Kidney tubule cell (primary cell): ENCODE results near the gene HHATL.
A peak's percentile ranks its signal among the peaks of the same experiment; 100 is the strongest.
"Not testable (repeated sequence)": the region's sequence is repeated elsewhere in the genome, so short reads cannot be mapped to it uniquely, and the experiment has no call there.

Experiments used
- DNase-seq: peaks from one replicate; pipeline ENCODE4 v3.0.0-alpha.2; 2018; ENCODE audit warnings: low spot score

HHATL gene

DNA sequence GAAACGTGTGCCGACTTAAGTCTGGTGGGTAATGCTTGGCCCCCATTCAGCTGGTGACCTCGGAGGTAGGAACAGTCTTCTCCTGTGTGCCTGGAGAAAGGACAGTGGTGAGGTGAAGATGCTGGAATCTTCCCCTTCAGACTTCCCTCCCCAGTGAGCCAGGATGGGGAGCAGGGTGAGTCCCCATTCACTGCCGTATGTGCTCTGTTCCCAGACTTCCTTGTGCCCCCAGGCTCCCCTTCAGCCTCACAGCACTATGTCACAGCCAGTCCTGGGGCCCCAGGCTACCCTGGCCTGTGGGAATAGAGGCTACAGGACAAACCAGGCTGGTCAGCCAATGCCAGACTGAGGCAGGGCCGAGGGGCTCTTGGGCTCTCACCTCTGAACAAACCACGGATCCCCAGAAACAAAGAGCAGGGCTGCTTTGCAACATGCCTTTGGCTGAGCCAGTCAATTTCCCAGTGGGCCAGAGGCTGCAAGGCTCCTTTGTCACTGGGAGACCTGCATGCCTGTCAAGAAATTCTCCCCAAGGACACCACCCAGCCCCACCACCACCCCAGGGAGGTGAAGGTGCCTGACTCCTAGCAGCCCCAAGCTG is 31.8 kb upstream of the HHATL start:
- DNase-seq, result no peak

DNA sequence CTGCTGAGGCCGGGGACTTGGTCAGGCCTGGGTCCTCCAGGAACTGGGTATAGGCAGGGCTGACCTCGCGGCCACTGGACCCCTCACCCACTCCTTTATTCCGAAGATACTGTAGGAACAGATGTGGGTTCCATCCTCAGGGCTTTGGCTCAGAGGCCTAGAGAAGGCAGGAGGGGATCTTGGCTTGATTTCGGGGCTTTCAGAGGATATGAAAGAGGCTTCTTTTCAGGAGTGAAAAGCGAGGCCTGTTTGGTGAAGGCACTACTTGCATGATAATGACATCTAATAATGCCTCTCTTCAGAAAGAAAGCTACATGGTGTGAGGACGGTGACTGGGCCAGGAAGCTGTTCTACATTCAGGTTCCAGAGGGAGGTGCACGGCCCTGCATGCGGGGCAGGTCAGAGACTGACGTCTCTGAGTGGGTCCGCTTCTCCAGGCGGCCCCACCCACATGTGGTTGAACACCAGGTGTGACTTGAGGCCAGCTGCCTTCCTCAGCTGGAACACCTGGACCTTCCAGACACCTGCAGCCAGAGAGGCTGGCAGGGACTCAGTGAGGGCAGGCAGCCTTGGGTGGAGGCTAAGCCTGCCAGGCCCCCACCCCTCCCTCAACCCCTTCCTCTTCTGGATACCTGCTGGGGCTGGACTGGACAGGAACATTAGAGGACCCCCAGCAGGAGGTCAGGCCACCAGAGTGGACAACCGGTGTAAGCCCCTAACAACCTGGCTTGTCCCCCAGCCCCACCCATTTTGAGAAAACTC is 31.1 kb upstream of the HHATL start:
- DNase-seq, result no peak

- DNase-seq, result no peak
These were observed 30.3 kb upstream of the HHATL start for GRCh38 chr3:42732829-42733459.

- no peak for DNase-seq
These were observed 29.7 kb upstream of the HHATL start for GRCh38 chr3:42732196-42732828.

GRCh38 chr3:42731476-42732195 is 29.0 kb upstream of the HHATL start:
- DNase-seq, result no peak

GRCh38 chr3:42730706-42731420 is 28.3 kb upstream of the HHATL start:
- no peak for DNase-seq

DNA sequence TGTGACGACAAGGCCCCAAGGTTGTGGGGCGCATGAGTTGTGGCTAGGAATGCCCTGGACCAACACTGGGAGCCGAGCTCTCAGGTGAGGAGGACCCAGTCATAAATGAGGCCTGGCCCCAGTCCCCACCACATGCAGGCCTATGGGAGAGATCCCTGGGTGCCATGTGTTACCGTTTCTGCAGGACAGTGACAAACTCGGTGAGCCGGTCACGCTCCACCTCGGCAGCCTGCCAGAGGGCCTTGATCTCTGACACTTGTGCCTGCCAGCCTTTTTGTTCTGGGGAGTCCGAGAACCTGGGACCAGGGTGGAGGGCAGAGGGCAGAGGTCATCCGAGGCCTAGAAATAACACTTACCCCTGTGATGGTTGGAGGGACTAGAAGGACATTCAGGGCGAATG is 27.7 kb upstream of the HHATL start:
- no peak for DNase-seq

DNA sequence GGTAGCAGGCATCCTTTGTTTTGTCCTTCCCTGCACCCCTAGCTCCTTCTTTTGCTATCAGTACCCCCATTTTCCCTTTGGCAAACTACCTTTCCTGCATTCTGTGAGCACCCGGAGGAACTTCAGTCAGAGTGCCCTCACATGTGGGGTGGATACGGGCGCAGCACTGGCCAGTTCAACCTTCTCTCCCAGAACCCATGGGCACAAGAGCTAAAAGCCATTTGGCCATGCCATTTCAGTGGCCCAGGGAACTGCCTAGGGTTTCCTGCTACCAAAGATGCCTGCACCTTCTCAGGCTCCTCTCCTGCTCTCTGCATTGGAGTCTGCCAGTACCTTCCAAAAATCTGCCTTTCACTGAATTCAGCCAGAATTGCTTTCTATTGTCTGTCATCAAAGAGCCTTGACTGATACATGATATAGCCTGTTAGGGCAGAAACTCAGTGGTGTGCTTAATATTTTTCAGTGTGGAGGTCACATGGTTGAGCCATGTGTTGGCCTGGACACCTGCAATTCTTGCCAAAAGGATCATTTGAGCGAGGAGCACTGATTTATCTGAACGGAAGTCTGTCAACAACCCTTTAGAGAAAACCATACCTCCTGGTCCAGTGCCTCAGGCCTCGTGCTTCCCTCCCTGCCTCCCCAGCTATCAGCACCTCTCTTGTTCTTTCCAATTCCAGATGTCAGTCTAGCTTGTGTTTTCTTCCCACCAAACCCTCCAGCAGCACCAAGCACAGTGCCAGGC is 27.0 kb upstream of the HHATL start:
- DNase-seq, result no peak

- DNase-seq, result no peak
These were observed 26.2 kb upstream of the HHATL start for GRCh38 chr3:42728668-42729364.

- DNase-seq, result no peak
These were observed 25.5 kb upstream of the HHATL start for GRCh38 chr3:42728056-42728455.

DNA sequence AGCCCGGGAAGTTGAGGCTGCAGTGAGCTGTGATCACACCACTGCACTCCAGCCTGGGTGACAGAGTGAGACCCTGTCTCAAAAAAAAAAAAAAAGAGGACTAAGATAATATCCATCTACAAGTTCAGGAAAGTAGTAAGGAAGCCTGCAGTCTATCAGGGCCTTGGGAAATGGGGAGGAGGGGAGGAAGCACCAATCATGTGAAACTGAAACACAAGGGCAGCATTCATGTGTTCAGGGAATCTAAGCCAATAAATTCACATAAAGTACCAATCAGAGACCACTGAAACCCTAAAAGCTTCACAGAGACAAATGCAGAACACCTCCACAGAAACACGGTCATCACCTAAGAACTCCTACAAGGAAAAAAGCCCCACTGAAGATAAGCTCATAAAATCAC is 22.9 kb upstream of the HHATL start:
- no peak for DNase-seq

DNA sequence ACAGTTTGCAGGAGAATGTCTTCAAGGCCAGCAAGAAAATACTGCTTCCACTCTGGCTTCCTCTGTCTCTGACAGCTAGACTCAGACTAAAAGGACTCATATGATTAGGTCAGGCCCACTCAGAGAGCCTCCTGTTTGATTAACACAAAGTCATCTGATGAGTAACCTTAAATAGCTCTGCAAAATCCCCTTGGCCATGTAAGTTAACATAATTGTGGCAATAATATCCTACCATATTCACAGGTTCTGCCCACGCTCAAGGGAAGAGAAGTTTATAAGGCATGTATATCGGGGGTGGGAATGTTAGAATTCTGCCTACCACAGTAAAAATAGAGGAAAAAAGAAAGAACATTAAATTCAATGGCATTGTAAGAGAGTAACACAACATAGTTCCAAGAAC is 20.6 kb upstream of the HHATL start:
- peak; percentile 25 for DNase-seq

- not testable (repeated sequence) for DNase-seq
These were observed 19.8 kb upstream of the HHATL start for GRCh38 chr3:42722442-42722841.

DNA sequence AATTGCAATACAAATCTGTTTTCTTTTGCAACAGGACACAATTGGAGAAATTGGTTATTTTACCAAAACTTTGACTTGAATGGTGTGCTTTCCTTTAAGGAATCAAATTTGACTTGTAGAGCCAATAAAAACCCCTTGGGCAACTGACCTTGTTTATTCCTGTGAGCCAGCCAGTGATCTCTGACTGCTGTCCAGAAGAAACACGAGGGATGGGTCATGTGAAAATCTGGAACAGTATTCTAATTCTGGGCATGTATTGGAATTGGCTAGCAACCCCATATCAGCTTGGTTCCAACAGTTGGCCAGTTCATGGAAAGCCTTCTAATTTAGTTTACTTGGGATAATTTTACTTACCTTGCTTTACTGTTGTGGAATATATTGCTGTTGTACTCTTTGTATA is 19.1 kb upstream of the HHATL start:
- DNase-seq, result no peak

DNA sequence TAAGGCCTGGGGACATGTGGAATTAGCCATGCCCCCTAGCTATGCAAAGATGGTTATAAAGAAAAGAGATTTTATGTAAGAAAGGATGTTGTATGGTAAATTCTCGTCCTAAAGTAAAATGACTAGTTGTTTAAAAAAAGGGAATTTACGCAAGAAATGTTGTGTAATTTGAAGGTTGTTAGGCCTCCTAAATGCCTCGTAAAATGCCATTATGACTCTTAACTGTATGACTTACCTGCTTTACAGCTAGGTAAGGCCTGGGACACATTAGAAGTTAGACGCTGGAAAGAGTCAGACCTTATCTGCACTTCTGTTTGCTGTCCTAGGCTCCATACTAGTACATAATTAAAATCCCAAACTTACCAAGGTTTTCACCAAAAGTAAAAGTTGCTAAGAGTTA is 17.5 kb upstream of the HHATL start:
- no peak for DNase-seq

DNA sequence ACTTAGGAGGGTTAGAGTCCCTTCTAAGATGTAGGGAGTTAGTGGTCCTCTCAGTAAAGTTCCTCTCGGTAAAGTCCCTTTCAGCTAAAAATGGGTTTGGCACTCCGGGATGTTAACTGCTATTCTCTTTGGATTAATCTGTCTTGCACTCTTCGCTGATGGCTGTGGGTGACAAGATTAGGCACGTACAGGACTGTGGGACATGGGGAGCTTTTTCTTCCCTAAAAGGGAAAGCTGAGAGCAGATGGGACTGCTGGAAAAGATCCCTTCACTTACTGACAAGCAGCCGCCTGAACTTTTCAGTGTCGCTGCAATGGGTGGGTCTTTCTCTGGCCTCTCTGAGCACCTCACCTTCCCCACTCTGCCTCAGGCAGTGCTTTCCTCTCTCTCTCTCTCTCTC is 16.4 kb upstream of the HHATL start:
- DNase-seq, result no peak

GRCh38 chr3:42718338-42718737 is 15.7 kb upstream of the HHATL start:
- no peak for DNase-seq

- DNase-seq, result no peak
These were observed 14.7 kb upstream of the HHATL start for GRCh38 chr3:42717306-42717705.

DNA sequence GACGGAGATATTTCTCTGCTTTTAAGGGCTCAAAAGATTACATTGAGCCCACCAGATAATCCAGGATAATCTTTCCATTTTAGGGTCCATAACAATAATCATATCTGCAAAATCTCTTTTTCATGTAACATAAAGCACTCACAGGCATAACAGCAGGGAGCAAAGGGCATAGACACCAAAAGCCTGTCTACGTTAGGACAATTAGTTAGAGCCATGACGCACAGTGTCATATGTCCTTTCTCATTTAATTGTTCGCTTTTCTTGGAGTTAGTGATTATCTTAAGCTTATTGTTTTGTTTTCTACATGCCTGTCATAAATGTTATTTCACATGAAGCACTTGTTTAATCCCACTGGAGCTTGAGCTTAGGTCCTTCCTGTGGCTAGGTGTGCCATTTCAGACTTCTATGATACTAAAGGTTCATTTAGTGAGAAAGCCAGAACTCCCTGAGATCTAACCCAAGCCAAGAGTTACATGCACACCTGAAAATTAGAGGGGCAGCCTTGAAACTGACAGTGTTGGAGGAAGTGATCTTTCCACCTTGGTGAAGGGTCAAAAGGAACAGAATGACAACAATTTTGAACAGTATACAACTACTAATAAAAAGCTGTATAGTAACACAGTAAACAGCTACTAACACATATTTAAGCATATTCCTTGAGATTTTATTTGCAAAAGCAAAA is 11.7 kb upstream of the HHATL start:
- no peak for DNase-seq

DNA sequence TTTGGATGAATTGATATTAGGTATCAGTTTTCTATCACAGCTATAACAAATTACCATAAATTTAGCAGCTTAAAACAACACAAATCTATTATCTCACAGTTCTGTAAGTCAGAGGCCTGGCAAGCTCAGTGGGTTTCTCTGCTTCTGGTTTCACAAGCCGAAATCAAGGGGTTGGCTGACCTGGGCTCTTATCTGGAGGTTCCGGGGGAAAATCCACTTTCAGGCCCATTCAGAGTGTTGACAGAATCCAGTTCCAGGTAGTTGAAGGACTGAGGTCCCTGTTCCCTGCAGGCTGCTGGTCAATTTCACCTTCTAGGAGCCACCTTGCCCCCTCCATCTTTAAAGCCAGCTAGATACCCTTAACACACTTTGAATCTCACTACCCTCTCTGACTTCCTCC is 11.1 kb upstream of the HHATL start:
- DNase-seq, result no peak
